HT-29 (cell line): ENCODE results near the gene PLSCR3. TPM values are rescaled to one million over a fixed set of nuclear protein-coding genes. Genes with fewer than 3 reads are reported as not detected.
"Not testable (repeated sequence)": the region's sequence is repeated elsewhere in the genome, so short reads cannot be mapped to it uniquely, and the experiment has no call there.

Source experiments
- DNase-seq: peaks from one replicate; pipeline ENCODE4 v3.0.0-alpha.2; 2015; ENCODE audit warnings: low spot score
- total RNA-seq: library from RNA; depleted of rRNA; stranded (reverse); fragments of >200 nt; shearing (Covaris generic); gene quantifications from 2 replicates; pipeline ENCODE4 v1.2.3, GENCODE V29; 2014

PLSCR3 gene
- total RNA-seq, 1 experiment from 2014 or later, result 28.5 TPM

- DNase-seq, result no peak
Observed at GRCh38 chr17:7382901-7383300, 11.4 kb downstream of the PLSCR3 start.

- DNase-seq, result peak; percentile 31
Observed at GRCh38 chr17:7380855-7381683, 13.3 kb downstream of the PLSCR3 start, which contains the start of gene TNK1. TSS of gene TNK1 (plus strand) at chr17:7381089. CDS start at chr17:7382927, 1,838 bp downstream.

- DNase-seq, result peak; percentile 22
Observed at GRCh38 chr17:7380321-7380720, 14.0 kb downstream of the PLSCR3 start.

GRCh38 chr17:7379134-7379533, 15.2 kb downstream of the PLSCR3 start:
- DNase-seq, result no peak

- no peak for DNase-seq
Observed at GRCh38 chr17:7374353-7374752, 20.0 kb downstream of the PLSCR3 start.

- no peak for DNase-seq
Observed at GRCh38 chr17:7370853-7371252, 23.5 kb downstream of the PLSCR3 start.

GRCh38 chr17:7369825-7370224, 24.5 kb downstream of the PLSCR3 start:
- DNase-seq, result no peak

GRCh38 chr17:7368599-7368994, 25.7 kb downstream of the PLSCR3 start:
- not testable (repeated sequence) for DNase-seq

- DNase-seq, result no peak
Observed at GRCh38 chr17:7367918-7368598, 26.3 kb downstream of the PLSCR3 start.

- DNase-seq, result no peak
Observed at GRCh38 chr17:7367083-7367482, 27.2 kb downstream of the PLSCR3 start.

GRCh38 chr17:7365963-7366362, 28.4 kb downstream of the PLSCR3 start:
- not testable (repeated sequence) for DNase-seq

GRCh38 chr17:7363311-7363710, 31.0 kb downstream of the PLSCR3 start:
- DNase-seq, result no peak

- no peak for DNase-seq
Observed at GRCh38 chr17:7361906-7362305, 32.4 kb downstream of the PLSCR3 start.

GRCh38 chr17:7357381-7357780, 36.9 kb downstream of the PLSCR3 start:
- no peak for DNase-seq

- DNase-seq, result no peak
Observed at GRCh38 chr17:7356756-7357155, 37.6 kb downstream of the PLSCR3 start.

- DNase-seq, result peak; percentile 72
Observed at GRCh38 chr17:7356072-7356549, 38.2 kb downstream of the PLSCR3 start.

- DNase-seq, result no peak
Observed at GRCh38 chr17:7355573-7355972, 38.8 kb downstream of the PLSCR3 start.

GRCh38 chr17:7355053-7355452, 39.3 kb downstream of the PLSCR3 start, which contains the start of gene TMEM95:
TSS of gene TMEM95 (plus strand) at chr17:7355156. CDS start at chr17:7355205, 49 bp downstream.
- peak; percentile 42 for DNase-seq

- DNase-seq, result peak; percentile 37
Observed at GRCh38 chr17:7354262-7354843, 40.0 kb downstream of the PLSCR3 start.

- no peak for DNase-seq
Observed at GRCh38 chr17:7352910-7353635, 41.3 kb downstream of the PLSCR3 start.

- DNase-seq, result no peak
Observed at GRCh38 chr17:7352503-7352889, 41.8 kb downstream of the PLSCR3 start.
